GM12864 (cell line): ENCODE results near the gene RAI14.

Experiments used
- DNase-seq: peaks from one replicate; pipeline ENCODE4 v3.0.0-alpha.2; 2011; ENCODE audit warnings: low read depth
- H3K4me3 ChIP-seq: 2 replicates; pipeline ENCODE4 v1.5.1; 2011; ENCODE audit warnings: mild to moderate bottlenecking, low read depth, low read length, control low read depth
- TF ChIP-seq, protein P1 (sequence below): IDR thresholded peaks from 2 replicates; pipeline ENCODE4 v1.5.1; 2011; ENCODE audit warnings: low read depth, mild to moderate bottlenecking, moderate library complexity, low read length, control low read depth, inconsistent platforms; ENCODE audit errors: missing control alignments

Gene RAI14

GRCh38 chr5:34673463-34674125, 17.5 kb downstream of the RAI14 start:
- TF ChIP-seq, protein P1, sequence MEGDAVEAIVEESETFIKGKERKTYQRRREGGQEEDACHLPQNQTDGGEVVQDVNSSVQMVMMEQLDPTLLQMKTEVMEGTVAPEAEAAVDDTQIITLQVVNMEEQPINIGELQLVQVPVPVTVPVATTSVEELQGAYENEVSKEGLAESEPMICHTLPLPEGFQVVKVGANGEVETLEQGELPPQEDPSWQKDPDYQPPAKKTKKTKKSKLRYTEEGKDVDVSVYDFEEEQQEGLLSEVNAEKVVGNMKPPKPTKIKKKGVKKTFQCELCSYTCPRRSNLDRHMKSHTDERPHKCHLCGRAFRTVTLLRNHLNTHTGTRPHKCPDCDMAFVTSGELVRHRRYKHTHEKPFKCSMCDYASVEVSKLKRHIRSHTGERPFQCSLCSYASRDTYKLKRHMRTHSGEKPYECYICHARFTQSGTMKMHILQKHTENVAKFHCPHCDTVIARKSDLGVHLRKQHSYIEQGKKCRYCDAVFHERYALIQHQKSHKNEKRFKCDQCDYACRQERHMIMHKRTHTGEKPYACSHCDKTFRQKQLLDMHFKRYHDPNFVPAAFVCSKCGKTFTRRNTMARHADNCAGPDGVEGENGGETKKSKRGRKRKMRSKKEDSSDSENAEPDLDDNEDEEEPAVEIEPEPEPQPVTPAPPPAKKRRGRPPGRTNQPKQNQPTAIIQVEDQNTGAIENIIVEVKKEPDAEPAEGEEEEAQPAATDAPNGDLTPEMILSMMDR: no peak
- DNase-seq: no peak
- H3K4me3 ChIP-seq: no peak overlapping the region

DNA sequence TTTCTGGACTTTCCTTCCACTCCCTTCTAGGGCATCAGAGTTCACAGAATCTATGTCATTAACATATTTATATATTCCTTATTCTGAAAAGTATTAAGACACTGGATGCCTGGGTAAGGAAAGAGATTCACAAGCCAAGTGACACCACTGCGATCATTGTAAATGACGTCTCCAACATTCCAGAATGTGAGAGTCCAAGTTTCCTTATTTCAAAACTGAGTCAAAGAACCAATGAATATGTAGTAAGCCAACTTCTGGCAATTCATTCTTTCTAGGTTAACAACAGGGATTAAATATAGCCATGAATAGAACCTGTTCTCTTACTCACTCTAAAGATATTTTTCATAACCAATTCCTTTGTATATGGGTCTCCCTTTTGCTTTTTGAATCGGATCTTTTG, 18.1 kb downstream of the RAI14 start:
- H3K4me3 ChIP-seq: no peak overlapping the region
- TF ChIP-seq, protein P1: no peak
- no peak for DNase-seq

- H3K4me3 ChIP-seq: no peak overlapping the region
- DNase-seq: no peak
- TF ChIP-seq, protein P1: no peak
These were observed 19.7 kb downstream of the RAI14 start for GRCh38 chr5:34675857-34676256.

DNA sequence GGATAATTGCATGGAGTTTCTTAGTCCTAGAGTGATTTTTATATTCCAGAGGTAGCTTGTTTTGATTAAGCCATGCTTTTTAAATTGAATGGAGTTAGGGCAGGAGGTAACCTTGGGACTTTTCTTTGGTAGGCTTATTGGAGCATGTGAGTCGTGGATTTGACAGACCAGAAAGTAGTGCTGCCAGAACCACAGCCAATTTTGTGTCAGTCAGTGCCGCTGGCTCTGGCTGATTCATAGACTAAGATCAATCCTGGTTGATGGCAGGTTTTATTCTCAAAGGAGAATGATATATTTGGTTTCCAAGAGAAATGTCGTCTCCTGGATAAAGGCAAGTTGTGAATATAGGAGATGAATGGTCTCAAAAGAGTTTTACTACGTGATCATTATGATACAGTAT, 20.3 kb downstream of the RAI14 start:
- TF ChIP-seq, protein P1: no peak
- no peak for DNase-seq
- no peak overlapping the region for H3K4me3 ChIP-seq

- TF ChIP-seq, protein P1: no peak
These were observed 21.3 kb downstream of the RAI14 start for GRCh38 chr5:34677428-34677827.

GRCh38 chr5:34680896-34681295, 24.8 kb downstream of the RAI14 start:
- H3K4me3 ChIP-seq: no peak overlapping the region
- TF ChIP-seq, protein P1: no peak

More at GRCh38 chr5:34677428-34677827, 21.3 kb downstream of the RAI14 start:
- no peak overlapping the region for H3K4me3 ChIP-seq
- no peak for DNase-seq

More at GRCh38 chr5:34680896-34681295, 24.8 kb downstream of the RAI14 start:
- no peak for DNase-seq
